ENCODE data around the gene C1QTNF7. TPM values are rescaled to one million over a fixed set of nuclear protein-coding genes. Genes with fewer than 3 reads are reported as not detected.
A peak's percentile ranks its signal among the peaks of the same experiment; 100 is the strongest.

The C1QTNF7 gene
- total RNA-seq, 1 experiment from 2014 or later, result not detected

- H3K27me3 ChIP-seq (ENCODE audit: low read length), result no peaks in the 10 kb centered on the region
- no peak overlapping the region for H2AFZ ChIP-seq (ENCODE audit: low read length)
- no peaks in the 10 kb centered on the region for H3K79me2 ChIP-seq (ENCODE audit: low read length)
- H3K9ac ChIP-seq (ENCODE audit: low read length), result no peak overlapping the region
- no peak overlapping the region for H3K27ac ChIP-seq (ENCODE audit: low read length)
- no peaks in the 10 kb centered on the region for H3K9me3 ChIP-seq (ENCODE audit: low read length)
- H3K4me3 ChIP-seq (ENCODE audit: low read length), result no peak overlapping the region
- H3K4me1 ChIP-seq (ENCODE audit: low read length), result peaks cover 6% of the 10 kb centered on the region
- no peaks in the 10 kb centered on the region for H3K9me2 ChIP-seq (replicated peaks; ENCODE audit: insufficient read depth, low read length)
- H4K20me1 ChIP-seq (ENCODE audit: insufficient read depth, low read depth, low read length), result no peaks in the 10 kb centered on the region
- no peak overlapping the region for H3K4me2 ChIP-seq (ENCODE audit: low read depth, low read length, poor library complexity, severe bottlenecking)
- no peaks in the 10 kb centered on the region for H3K36me3 ChIP-seq (ENCODE audit: insufficient read depth, low read length)
- DNase-seq, result no peak
Measured at GRCh38 chr4:15402974-15403373, 24.9 kb upstream of the C1QTNF7 start.

DNA sequence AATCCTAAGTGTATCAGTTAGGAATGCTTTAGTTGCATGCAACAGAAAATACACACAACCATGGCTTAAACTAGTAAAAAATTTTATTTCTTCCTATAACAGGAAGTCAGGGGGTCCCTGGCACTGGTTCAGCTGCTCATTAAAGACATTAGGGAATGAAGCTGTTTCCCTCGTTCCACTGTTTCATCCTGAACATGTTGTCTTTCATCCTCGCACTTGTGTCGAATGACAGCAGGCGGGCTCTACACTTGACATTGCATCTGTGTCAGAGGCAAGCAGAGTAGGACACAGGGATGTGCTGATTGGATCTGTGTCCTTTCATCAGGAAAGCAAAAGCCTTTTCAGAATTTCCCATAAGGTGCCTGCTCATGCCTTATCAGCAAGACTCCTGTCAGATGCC is 22.8 kb upstream of the C1QTNF7 start:
- no peaks in the 10 kb centered on the region for H3K9me2 ChIP-seq (replicated peaks; ENCODE audit: insufficient read depth, low read length)
- peaks cover 6% of the 10 kb centered on the region for H3K4me1 ChIP-seq (ENCODE audit: low read length)
- H3K9ac ChIP-seq (ENCODE audit: low read length), result no peak overlapping the region
- no peaks in the 10 kb centered on the region for H3K36me3 ChIP-seq (ENCODE audit: insufficient read depth, low read length)
- no peaks in the 10 kb centered on the region for H3K9me3 ChIP-seq (ENCODE audit: low read length)
- no peak overlapping the region for H3K4me2 ChIP-seq (ENCODE audit: low read depth, low read length, poor library complexity, severe bottlenecking)
- no peaks in the 10 kb centered on the region for H3K79me2 ChIP-seq (ENCODE audit: low read length)
- H3K27ac ChIP-seq (ENCODE audit: low read length), result no peak overlapping the region
- H4K20me1 ChIP-seq (ENCODE audit: insufficient read depth, low read depth, low read length), result no peaks in the 10 kb centered on the region
- no peak for DNase-seq
- H3K27me3 ChIP-seq (ENCODE audit: low read length), result no peaks in the 10 kb centered on the region
- no peak overlapping the region for H3K4me3 ChIP-seq (ENCODE audit: low read length)
- H2AFZ ChIP-seq (ENCODE audit: low read length), result no peak overlapping the region

DNA sequence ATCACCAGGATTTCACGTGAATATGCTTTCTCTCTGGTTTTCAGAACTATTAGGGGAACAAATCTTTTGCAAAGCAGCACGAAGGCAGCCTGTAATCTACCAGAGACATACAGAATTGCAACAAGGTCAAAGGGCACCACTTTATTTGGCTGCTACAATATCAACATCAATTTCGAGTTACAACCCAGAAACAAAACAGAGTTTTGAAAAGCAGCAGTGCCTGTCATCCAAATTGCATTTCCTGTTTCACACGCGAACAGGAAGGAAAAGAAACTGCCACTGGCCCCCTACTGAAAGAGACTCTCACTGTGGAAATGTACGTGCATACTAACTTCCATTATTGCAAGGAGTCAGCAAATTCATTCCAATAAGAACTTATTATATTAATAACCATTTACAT is 17.1 kb upstream of the C1QTNF7 start:
- no peaks in the 10 kb centered on the region for H3K27me3 ChIP-seq (ENCODE audit: low read length)
- peak overlapping the region; percentile 37 for H3K4me2 ChIP-seq (ENCODE audit: low read depth, low read length, poor library complexity, severe bottlenecking)
- 0 out of 2 replicates have a peak overlapping the region, but pooled peaks have one; percentile 33 for H3K9ac ChIP-seq (ENCODE audit: low read length)
- no peaks in the 10 kb centered on the region for H4K20me1 ChIP-seq (ENCODE audit: insufficient read depth, low read depth, low read length)
- H3K9me2 ChIP-seq (replicated peaks; ENCODE audit: insufficient read depth, low read length), result no peaks in the 10 kb centered on the region
- peak; percentile 46 for DNase-seq
- H3K79me2 ChIP-seq (ENCODE audit: low read length), result no peaks in the 10 kb centered on the region
- no peak overlapping the region for H3K27ac ChIP-seq (ENCODE audit: low read length)
- H2AFZ ChIP-seq (ENCODE audit: low read length), result no peak overlapping the region
- no peaks in the 10 kb centered on the region for H3K36me3 ChIP-seq (ENCODE audit: insufficient read depth, low read length)
- peaks cover 7% of the 10 kb centered on the region for H3K4me1 ChIP-seq (ENCODE audit: low read length)
- no peaks in the 10 kb centered on the region for H3K9me3 ChIP-seq (ENCODE audit: low read length)
- no peak overlapping the region for H3K4me3 ChIP-seq (ENCODE audit: low read length)

GRCh38 chr4:15412461-15412860 is 15.4 kb upstream of the C1QTNF7 start:
- no peak overlapping the region for H3K27ac ChIP-seq (ENCODE audit: low read length)
- peaks cover 7% of the 10 kb centered on the region for H3K4me1 ChIP-seq (ENCODE audit: low read length)
- no peak for DNase-seq
- no peak overlapping the region for H2AFZ ChIP-seq (ENCODE audit: low read length)
- H3K4me3 ChIP-seq (ENCODE audit: low read length), result no peak overlapping the region
- H3K27me3 ChIP-seq (ENCODE audit: low read length), result no peaks in the 10 kb centered on the region
- H3K4me2 ChIP-seq (ENCODE audit: low read depth, low read length, poor library complexity, severe bottlenecking), result no peak overlapping the region
- no peak overlapping the region for H3K9ac ChIP-seq (ENCODE audit: low read length)
- H3K9me3 ChIP-seq (ENCODE audit: low read length), result no peaks in the 10 kb centered on the region
- H3K9me2 ChIP-seq (replicated peaks; ENCODE audit: insufficient read depth, low read length), result no peaks in the 10 kb centered on the region
- H3K36me3 ChIP-seq (ENCODE audit: insufficient read depth, low read length), result no peaks in the 10 kb centered on the region
- no peaks in the 10 kb centered on the region for H4K20me1 ChIP-seq (ENCODE audit: insufficient read depth, low read depth, low read length)
- no peaks in the 10 kb centered on the region for H3K79me2 ChIP-seq (ENCODE audit: low read length)

DNA sequence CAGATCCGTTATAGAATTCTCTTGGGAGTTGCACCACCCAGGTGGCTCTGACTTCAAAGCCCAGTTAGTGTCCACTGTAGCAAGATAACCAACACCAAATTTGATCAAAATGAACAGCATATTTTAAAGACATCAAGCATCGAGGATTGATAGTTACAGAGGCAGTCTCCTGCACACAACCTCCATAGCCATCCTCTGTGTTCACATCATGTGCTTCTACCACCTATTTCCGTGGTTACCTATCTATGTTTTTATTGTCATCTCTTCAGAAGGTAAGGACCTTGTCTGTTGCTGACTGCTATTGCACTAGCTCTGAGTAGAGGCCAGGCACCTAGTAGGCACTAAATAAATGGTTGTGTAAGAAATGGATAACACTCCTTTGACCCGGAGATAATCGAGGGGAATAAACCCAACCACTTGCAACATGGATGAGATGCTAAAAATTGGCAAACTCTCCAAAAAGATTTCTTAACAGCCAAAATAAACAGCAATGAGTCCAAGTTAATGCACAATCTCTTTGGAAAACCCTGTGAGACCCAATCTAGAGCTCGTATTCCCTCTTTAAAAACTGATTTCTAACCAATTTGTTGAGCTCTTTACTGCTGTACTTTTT is 14.7 kb upstream of the C1QTNF7 start:
- Histone ChIP-seq H2AFZ (ENCODE audit: low read length) (no peak overlapping the region), H3K4me2 (ENCODE audit: low read depth, low read length, poor library complexity, severe bottlenecking) (no peak overlapping the region), H3K4me1 (ENCODE audit: low read length) (peaks cover 7% of the 10 kb centered on the region), H3K27ac (ENCODE audit: low read length) (no peak overlapping the region), H4K20me1 (ENCODE audit: insufficient read depth, low read depth, low read length) (no peaks in the 10 kb centered on the region), H3K36me3 (ENCODE audit: insufficient read depth, low read length) (no peaks in the 10 kb centered on the region), H3K9me3 (ENCODE audit: low read length) (no peaks in the 10 kb centered on the region), H3K27me3 (ENCODE audit: low read length) (no peaks in the 10 kb centered on the region), H3K4me3 (ENCODE audit: low read length) (no peak overlapping the region), H3K9me2 (replicated peaks; ENCODE audit: insufficient read depth, low read length) (no peaks in the 10 kb centered on the region), H3K9ac (ENCODE audit: low read length) (no peak overlapping the region), H3K79me2 (ENCODE audit: low read length) (no peaks in the 10 kb centered on the region)
- DNase-seq, result no peak

GRCh38 chr4:15413623-15414019 is 14.2 kb upstream of the C1QTNF7 start:
- Histone ChIP-seq H3K9me2 (replicated peaks; ENCODE audit: insufficient read depth, low read length) (no peaks in the 10 kb centered on the region), H2AFZ (ENCODE audit: low read length) (no peak overlapping the region), H3K4me1 (ENCODE audit: low read length) (peaks cover 7% of the 10 kb centered on the region), H3K36me3 (ENCODE audit: insufficient read depth, low read length) (no peaks in the 10 kb centered on the region), H3K9ac (ENCODE audit: low read length) (no peak overlapping the region), H3K4me2 (ENCODE audit: low read depth, low read length, poor library complexity, severe bottlenecking) (no peak overlapping the region), H3K79me2 (ENCODE audit: low read length) (no peaks in the 10 kb centered on the region), H3K9me3 (ENCODE audit: low read length) (no peaks in the 10 kb centered on the region), H3K4me3 (ENCODE audit: low read length) (no peak overlapping the region), H3K27me3 (ENCODE audit: low read length) (no peaks in the 10 kb centered on the region), H3K27ac (ENCODE audit: low read length) (no peak overlapping the region), H4K20me1 (ENCODE audit: insufficient read depth, low read depth, low read length) (no peaks in the 10 kb centered on the region)
- no peak for DNase-seq

GRCh38 chr4:15414551-15415091 is 13.2 kb upstream of the C1QTNF7 start:
- no peaks in the 10 kb centered on the region for H3K27me3 ChIP-seq (ENCODE audit: low read length)
- H3K36me3 ChIP-seq (ENCODE audit: insufficient read depth, low read length), result no peaks in the 10 kb centered on the region
- no peaks in the 10 kb centered on the region for H3K9me2 ChIP-seq (replicated peaks; ENCODE audit: insufficient read depth, low read length)
- peaks cover 7% of the 10 kb centered on the region for H3K4me1 ChIP-seq (ENCODE audit: low read length)
- no peak overlapping the region for H3K4me2 ChIP-seq (ENCODE audit: low read depth, low read length, poor library complexity, severe bottlenecking)
- H3K4me3 ChIP-seq (ENCODE audit: low read length), result no peak overlapping the region
- no peaks in the 10 kb centered on the region for H3K79me2 ChIP-seq (ENCODE audit: low read length)
- H3K27ac ChIP-seq (ENCODE audit: low read length), result no peak overlapping the region
- H2AFZ ChIP-seq (ENCODE audit: low read length), result no peak overlapping the region
- no peaks in the 10 kb centered on the region for H3K9me3 ChIP-seq (ENCODE audit: low read length)
- no peaks in the 10 kb centered on the region for H4K20me1 ChIP-seq (ENCODE audit: insufficient read depth, low read depth, low read length)
- H3K9ac ChIP-seq (ENCODE audit: low read length), result no peak overlapping the region
- no peak for DNase-seq

DNA sequence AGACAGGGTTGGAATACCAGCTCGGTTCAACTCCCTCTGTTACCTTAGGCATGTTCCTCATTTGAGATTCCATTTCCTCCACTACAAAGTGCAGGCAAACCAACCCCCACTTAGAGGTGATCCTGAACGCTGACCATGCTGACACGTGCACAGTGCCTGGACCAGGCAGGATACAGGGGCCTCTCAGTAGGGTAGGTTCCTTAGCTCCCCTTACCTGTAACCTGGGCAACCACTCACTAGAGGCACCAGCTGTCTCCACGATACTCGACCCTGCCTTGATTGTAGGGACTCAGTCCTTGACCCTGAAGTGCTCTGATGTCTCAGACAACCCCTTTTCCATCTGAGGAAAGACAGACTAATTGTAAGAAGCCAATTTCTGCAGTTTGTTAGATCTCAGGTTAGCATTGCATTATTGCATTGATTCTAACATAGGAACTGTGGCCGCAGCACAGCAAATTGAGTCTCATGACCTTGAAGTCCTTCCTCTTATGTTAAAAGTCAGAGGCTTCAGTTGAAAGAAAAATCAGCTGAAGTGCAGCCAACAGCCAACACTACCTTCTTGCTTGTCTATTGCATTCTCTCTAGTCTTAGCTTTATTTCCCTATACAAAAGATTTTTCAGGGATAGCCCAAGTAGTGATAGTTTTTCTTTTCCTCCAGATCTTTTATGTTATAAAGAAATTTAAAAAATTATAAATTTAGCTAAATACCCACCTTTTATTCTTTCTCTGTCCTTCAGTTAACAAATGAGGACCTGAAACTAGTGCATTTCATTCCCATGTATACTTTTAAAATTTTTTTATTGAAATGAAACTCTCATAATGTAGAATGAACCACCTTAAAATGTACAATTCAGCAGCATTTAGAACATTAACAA is 11.2 kb upstream of the C1QTNF7 start:
- H3K79me2 ChIP-seq (ENCODE audit: low read length), result no peaks in the 10 kb centered on the region
- H3K9ac ChIP-seq (ENCODE audit: low read length), result no peak overlapping the region
- no peaks in the 10 kb centered on the region for H3K9me3 ChIP-seq (ENCODE audit: low read length)
- H3K27me3 ChIP-seq (ENCODE audit: low read length), result no peaks in the 10 kb centered on the region
- H3K4me2 ChIP-seq (ENCODE audit: low read depth, low read length, poor library complexity, severe bottlenecking), result no peak overlapping the region
- no peaks in the 10 kb centered on the region for H3K9me2 ChIP-seq (replicated peaks; ENCODE audit: insufficient read depth, low read length)
- H3K36me3 ChIP-seq (ENCODE audit: insufficient read depth, low read length), result no peaks in the 10 kb centered on the region
- no peak overlapping the region for H3K27ac ChIP-seq (ENCODE audit: low read length)
- no peak for DNase-seq
- H2AFZ ChIP-seq (ENCODE audit: low read length), result no peak overlapping the region
- H3K4me1 ChIP-seq (ENCODE audit: low read length), result no peaks in the 10 kb centered on the region
- H3K4me3 ChIP-seq (ENCODE audit: low read length), result no peak overlapping the region
- H4K20me1 ChIP-seq (ENCODE audit: insufficient read depth, low read depth, low read length), result no peaks in the 10 kb centered on the region

Measured in Karpas-422 (cell line).